ENCODE measurements around the gene CCND1.

GRCh38 chr11:69630424-69630823 is 10.5 kb upstream of the CCND1 start:
- no peak for TF ChIP-seq TAF1 (IDR thresholded peaks at IDR 0.05; ENCODE audit: low read depth)
- no peak for TF ChIP-seq MAX (IDR thresholded peaks at IDR 0.05)
- no peak for TF ChIP-seq NFIC (IDR thresholded peaks at IDR 0.05)
- TF ChIP-seq EGR1 (IDR thresholded peaks at IDR 0.05), result no peak
- no peak for TF ChIP-seq YY1 (IDR thresholded peaks at IDR 0.05; ENCODE audit: low read depth)
- TF ChIP-seq CEBPB (IDR thresholded peaks at IDR 0.05), result no peak

All from Ishikawa (cell line).